Esophagus squamous epithelium (tissue), 5 donors: Measurements from ENCODE around the gene STAT6. TPM values are rescaled to one million over a fixed set of nuclear protein-coding genes. Genes with fewer than 3 reads are reported as not detected.
A peak's percentile ranks its signal among the peaks of the same experiment; 100 is the strongest.

Experiments used
- DNase-seq: peaks from one replicate; lab custom pipeline; 2025; lab: John Stamatoyannopoulos, UW
- H3K27ac ChIP-seq, 4 donors: fragments of 200-600 bp; sonication (generic); one replicate each; pipeline ENCODE4 v1.5.1; 2016 to 2019; ENCODE audit warnings: mild to moderate bottlenecking in 1 of 4
- H3K27me3 ChIP-seq, 4 donors: fragments of 200-600 bp; sonication (generic); 1 replicate in 3 of 4; 2 replicates in 1 of 4; pipeline versions ENCODE4 v1.5.1 to v1.6.0; 2017 to 2021; ENCODE audit warnings: antibody characterized with exemption in 1 of 4
- H3K36me3 ChIP-seq, 3 donors: fragments of 200-600 bp; sonication (generic); one replicate each; pipeline ENCODE4 v1.5.1; 2016 to 2019
- H3K4me1 ChIP-seq, 3 donors: fragments of 200-600 bp; sonication (generic); one replicate each; pipeline ENCODE4 v1.5.1; 2017 to 2019
- H3K4me3 ChIP-seq, 4 donors: fragments of 200-600 bp; sonication (generic); 1 replicate in 3 of 4; 2 replicates in 1 of 4; pipeline ENCODE4 v1.5.1; 2016 to 2019; ENCODE audit warnings: mild to moderate bottlenecking in 2 of 4, moderate library complexity in 1 of 4
- H3K9me3 ChIP-seq, 3 donors: fragments of 200-600 bp; sonication (generic); one replicate each; pipeline ENCODE4 v1.5.1; 2016 to 2019
- CTCF ChIP-seq, 6 experiments: fragments of 450-650 bp in 4 of 6; fragments of 200-600 bp in 2 of 6; sonication (generic) in 2 of 6; IDR thresholded peaks; one replicate each; pipeline ENCODE4 v1.5.1; 2016 to 2019; ENCODE audit warnings: antibody characterized with exemption in 6 of 6, mild to moderate bottlenecking in 4 of 6, moderate library complexity in 4 of 6
- POLR2A ChIP-seq, 4 donors: fragments of 450-650 bp; IDR thresholded peaks; one replicate each; pipeline ENCODE4 v1.6.1; 2017; ENCODE audit warnings: antibody characterized with exemption in 4 of 4, mild to moderate bottlenecking in 4 of 4, moderate library complexity in 3 of 4
- WGBS, 2 donors: methylation state at CpG; one replicate each; pipeline ENCODE4 v1.1.5; 2018; 5-methylcytosine and 5-hydroxymethylcytosine counted together
- intact Hi-C: fragments of 100-400 bp; cut with DNase I; formaldehyde crosslinking; loops from one replicate; pipeline ENCODE4 v1.15.0; 2022
- total RNA-seq, 4 donors: library from RNA; depleted of rRNA; stranded (reverse); fragments of >200 nt; gene quantifications; one replicate each; pipeline ENCODE4 v1.1.0, GENCODE V29; 2016
- donor health status: DM: yes; HTN: yes; CAD: no.

The STAT6 gene
- total RNA-seq, 4 donors from 2014 or later, result 72.7 to 138 (median 102) TPM

DNA sequence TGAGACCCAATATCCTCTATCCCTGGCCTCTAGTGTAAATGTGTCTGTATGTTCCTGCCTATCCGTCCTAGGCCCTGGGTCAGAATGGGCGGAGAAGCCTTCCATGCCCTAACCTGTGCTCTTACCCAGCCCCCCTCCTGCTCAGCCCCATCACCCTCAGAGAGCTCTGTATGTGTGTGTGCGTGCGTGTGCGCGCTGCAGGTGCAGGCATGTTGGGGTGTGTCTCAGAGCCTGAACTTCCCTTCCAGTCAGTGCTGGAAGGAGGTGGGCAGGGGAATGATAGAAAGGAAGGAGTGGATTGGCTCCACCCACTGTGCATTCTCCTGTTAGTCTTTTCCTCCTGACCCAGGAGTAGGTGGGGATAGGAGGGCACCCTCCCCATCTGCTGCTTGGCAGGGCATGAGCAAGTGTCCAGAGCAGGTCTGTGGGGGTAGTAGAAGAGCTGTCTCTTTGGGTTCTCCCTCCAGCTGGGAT, 15.0 kb downstream of the STAT6 start:
- 49 to 54% methylated on average over 4 to 6 of the region's 6 CpGs for WGBS, 2 donors
- Histone ChIP-seq H3K27me3 (no peaks in the 10 kb centered on the region), H3K4me1 (peaks cover 52 to 100% (median 57%) of the 10 kb centered on the region in 3 donors), H3K9me3 (no peaks in the 10 kb centered on the region), H3K36me3 (peaks cover 26 to 94% (median 35%) of the 10 kb centered on the region in 3 donors), H3K27ac (peak overlapping the region; percentile 76 to 100 (median 98)), H3K4me3 (no peak overlapping the region)
- DNase-seq, result no peak
- intact Hi-C loops, result no loop called here
- TF ChIP-seq CTCF (IDR thresholded peaks at IDR 0.05), result no peak
- peak in 1 of 4 donors; percentile 7 for TF ChIP-seq POLR2A (IDR thresholded peaks at IDR 0.05)

DNA sequence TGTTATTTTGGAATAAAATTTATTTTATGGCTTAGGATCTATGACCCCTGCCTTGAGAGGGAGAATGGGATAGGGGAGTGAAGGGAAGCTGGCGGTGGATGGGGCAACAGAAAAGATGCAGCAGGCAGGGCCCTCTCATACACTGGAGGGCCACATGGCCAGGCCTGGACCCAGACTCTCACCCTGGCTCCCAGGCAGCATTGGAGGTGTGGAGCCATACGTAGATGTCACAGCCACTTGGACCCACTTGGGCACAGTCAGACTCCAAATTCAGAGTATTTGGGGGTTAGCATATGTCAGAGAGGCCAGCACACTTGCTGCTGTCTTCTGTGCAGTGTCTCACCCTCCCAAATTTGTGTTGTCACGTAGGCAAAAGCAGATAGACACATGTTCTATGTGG, 15.7 kb downstream of the STAT6 start:
- intact Hi-C loops, result no loop called here
- H3K4me3 ChIP-seq, result no peak overlapping the region
- no peaks in the 10 kb centered on the region for H3K9me3 ChIP-seq
- peak overlapping the region; percentile 76 to 100 (median 98) for H3K27ac ChIP-seq
- no peak for TF ChIP-seq POLR2A (IDR thresholded peaks at IDR 0.05)
- TF ChIP-seq CTCF (IDR thresholded peaks at IDR 0.05), result no peak
- 42 to 65% methylated on average over 2 to 3 of the region's 3 CpGs for WGBS, 2 donors
- no peaks in the 10 kb centered on the region for H3K27me3 ChIP-seq
- peaks cover 26 to 92% (median 35%) of the 10 kb centered on the region in 3 donors for H3K36me3 ChIP-seq
- no peak for DNase-seq
- peaks cover 55 to 100% (median 64%) of the 10 kb centered on the region in 3 donors for H3K4me1 ChIP-seq

DNA sequence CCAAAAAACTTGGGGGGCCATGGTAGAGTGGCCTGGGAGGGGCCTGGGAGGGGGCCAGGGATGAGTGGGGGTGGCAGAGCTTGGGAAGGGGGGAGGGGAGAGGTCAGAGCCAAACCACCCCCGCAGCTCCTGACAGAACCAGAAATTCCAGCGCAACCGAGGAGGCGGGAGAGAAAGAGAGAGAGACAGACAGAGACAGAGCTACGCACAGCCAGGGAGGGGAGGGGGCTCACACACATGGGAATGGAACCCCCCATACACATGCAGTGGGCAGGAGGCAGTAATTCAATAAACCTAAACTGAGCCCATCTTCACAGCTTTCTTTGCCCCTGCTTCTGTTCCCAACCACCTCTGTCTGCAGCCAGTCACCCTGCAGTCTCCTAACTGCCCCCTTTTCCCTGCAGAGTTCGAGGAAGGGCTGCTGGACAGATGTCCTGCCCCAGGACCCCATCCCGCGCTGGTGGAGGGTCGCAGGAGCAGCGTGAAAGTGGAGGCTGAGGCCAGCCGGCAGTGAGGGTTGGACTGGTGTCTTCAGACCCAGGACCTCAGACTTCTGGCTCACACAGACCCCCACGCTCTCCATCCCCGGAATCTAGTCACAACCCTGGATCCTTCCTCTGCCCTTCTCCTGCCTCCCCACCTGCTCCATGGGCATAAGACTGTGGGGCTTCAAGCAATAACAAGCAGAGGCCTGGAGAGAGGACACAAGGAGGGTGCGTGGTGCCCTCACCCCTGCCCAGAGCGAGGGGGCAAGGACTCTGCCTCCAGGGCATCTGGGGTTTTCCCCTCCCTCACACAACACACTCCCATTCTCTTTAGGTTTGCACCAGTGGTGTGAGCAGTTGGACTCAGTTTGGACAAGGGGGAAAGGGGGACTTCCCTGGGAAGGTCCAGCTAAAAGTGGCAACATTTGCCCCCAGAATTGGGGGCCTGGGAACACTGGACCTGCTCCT, 16.7 kb downstream of the STAT6 start:
- no peak for DNase-seq

GRCh38 chr12:57093415-57094207, 17.6 kb downstream of the STAT6 start:
- Histone ChIP-seq H3K4me3 (peak overlapping the region in 2 of 4 donors; percentile 6 to 38), H3K9me3 (no peaks in the 10 kb centered on the region), H3K36me3 (peaks cover 19 to 74% (median 34%) of the 10 kb centered on the region in 3 donors), H3K27me3 (no peaks in the 10 kb centered on the region), H3K4me1 (peaks cover 49 to 90% (median 66%) of the 10 kb centered on the region in 3 donors), H3K27ac (peak overlapping the region; percentile 76 to 100 (median 98))
- DNase-seq, result no peak
- intact Hi-C loops, result no loop called here
- TF ChIP-seq POLR2A (IDR thresholded peaks at IDR 0.05) (no peak), CTCF (IDR thresholded peaks at IDR 0.05) (peak in 5 of 6 experiments; percentile 19 to 47 (median 32))
- WGBS, 2 donors, result 4 to 8% methylated on average over 9 of the region's 24 CpGs

More for the DNA sequence above, 16.7 kb downstream of the STAT6 start:
- no peaks in the 10 kb centered on the region for H3K9me3 ChIP-seq
- no peak for TF ChIP-seq POLR2A (IDR thresholded peaks at IDR 0.05)
- no peak for TF ChIP-seq CTCF (IDR thresholded peaks at IDR 0.05)
- peak overlapping the region; percentile 76 to 100 (median 98) for H3K27ac ChIP-seq
- no peaks in the 10 kb centered on the region for H3K27me3 ChIP-seq
- 24 to 43% methylated on average over 11 to 15 of the region's 15 CpGs for WGBS, 2 donors
- intact Hi-C loops, result no loop called here
- H3K36me3 ChIP-seq, result peaks cover 23 to 82% (median 35%) of the 10 kb centered on the region in 3 donors
- peaks cover 55 to 99% (median 66%) of the 10 kb centered on the region in 3 donors for H3K4me1 ChIP-seq
- H3K4me3 ChIP-seq, result peak overlapping the region in 2 of 4 donors; percentile 6 to 38
